CD1c-positive myeloid dendritic cell (primary cell): Measurements from ENCODE around the gene OR6C1.
"Not testable (repeated sequence)": the region's sequence is repeated elsewhere in the genome, so short reads cannot be mapped to it uniquely, and the experiment has no call there.

Experiments
- DNase-seq: peaks from one replicate; pipeline ENCODE4 v3.0.0-alpha.2; 2016; ENCODE audit errors: extremely low spot score

Gene OR6C1

GRCh38 chr12:55314043-55314442 lies at the start of gene OR6C1:
Gene OR6C1, plus strand, starts transcription at chr12:55314343. Its CDS starts 6,257 bp downstream, at chr12:55320600.
- no peak for DNase-seq

- no peak for DNase-seq
These were observed 33.2 kb upstream of the OR6C1 start for GRCh38 chr12:55280991-55281390.

GRCh38 chr12:55289999-55290398 lies 24.1 kb upstream of the OR6C1 start:
- DNase-seq: no peak

- DNase-seq: no peak
These were observed 17.7 kb upstream of the OR6C1 start, which contains the start of gene OR6C6 for GRCh38 chr12:55296469-55296868. Gene OR6C6, minus strand, starts transcription at chr12:55296569. Its CDS starts 1,337 bp downstream, at chr12:55295232.

GRCh38 chr12:55320201-55320600 lies 6.1 kb downstream of the OR6C1 start:
- no peak for DNase-seq

GRCh38 chr12:55325801-55326200 lies 11.7 kb downstream of the OR6C1 start:
- DNase-seq: not testable (repeated sequence)

- DNase-seq: no peak
These were observed 16.3 kb downstream of the OR6C1 start, which contains the start of gene OR6C3 for GRCh38 chr12:55330446-55330845. Gene OR6C3, plus strand, starts transcription at chr12:55330746. Its CDS starts 955 bp downstream, at chr12:55331701.

GRCh38 chr12:55336002-55336401 lies 21.9 kb downstream of the OR6C1 start:
- no peak for DNase-seq

GRCh38 chr12:55355338-55355737 lies 41.2 kb downstream of the OR6C1 start:
- DNase-seq: not testable (repeated sequence)

- DNase-seq: no peak
These were observed 48.5 kb downstream of the OR6C1 start, which contains the start of gene OR6C75 for GRCh38 chr12:55362675-55363074. Gene OR6C75, plus strand, starts transcription at chr12:55362975. Its CDS starts 2,136 bp downstream, at chr12:55365111.

- DNase-seq: no peak
These were observed 50.9 kb downstream of the OR6C1 start for GRCh38 chr12:55365086-55365485.
